Ramos (cell line): Measurements from ENCODE around the gene TSHR.
"Not testable (repeated sequence)": the region's sequence is repeated elsewhere in the genome, so short reads cannot be mapped to it uniquely, and the experiment has no call there.

Source experiments
- in situ Hi-C: fragments of 300-500 bp; cut with MboI; formaldehyde crosslinking; loops from one replicate; pipeline ENCODE4 v1.14.3; 2022; ENCODE audit warnings: low sequenced_read_pairs; ENCODE audit not compliant: unreplicated experiment

Gene TSHR

GRCh38 chr14:80988192-80988591, 32.8 kb downstream of the TSHR start:
- in situ Hi-C loops, result loop anchor here (5.0 to 25.0 kb wide), 4 partner anchors 36 to 776 kb away; partner anchors contain the start of gene DIO2

- in situ Hi-C loops, result loop anchor here (5.0 to 25.0 kb wide), 4 partner anchors 37 to 777 kb away; partner anchors contain the start of gene DIO2
Observed at GRCh38 chr14:80988735-80989429, 33.5 kb downstream of the TSHR start.

GRCh38 chr14:80992580-80992979, 37.2 kb downstream of the TSHR start:
- in situ Hi-C loops, result loop anchor here (25.0 kb wide), 2 partner anchors 470 to 780 kb away; partner anchors contain the start of gene DIO2

GRCh38 chr14:80996049-80996901, 40.9 kb downstream of the TSHR start:
- in situ Hi-C loops, result loop anchor here (25.0 kb wide), 2 partner anchors 466 to 784 kb away; partner anchors contain the start of gene DIO2

GRCh38 chr14:81001447-81001846, 46.0 kb downstream of the TSHR start:
- in situ Hi-C loops, result no loop called here

- in situ Hi-C loops, result no loop called here
Observed at GRCh38 chr14:81004575-81004974, 49.2 kb downstream of the TSHR start.

GRCh38 chr14:81005540-81006228, 50.3 kb downstream of the TSHR start:
- in situ Hi-C loops, result no loop called here

GRCh38 chr14:81006266-81006665, 50.8 kb downstream of the TSHR start:
- in situ Hi-C loops, result no loop called here

GRCh38 chr14:81007131-81007530, 51.7 kb downstream of the TSHR start:
- in situ Hi-C loops, result no loop called here

GRCh38 chr14:81009346-81009745, 53.9 kb downstream of the TSHR start:
- in situ Hi-C loops, result no loop called here

GRCh38 chr14:81018251-81018650, 62.8 kb downstream of the TSHR start:
- in situ Hi-C loops, result no loop called here

GRCh38 chr14:81018684-81019083, 63.3 kb downstream of the TSHR start:
- in situ Hi-C loops, result no loop called here

- in situ Hi-C loops, result not testable (repeated sequence)
Observed at GRCh38 chr14:81019113-81019512, 63.7 kb downstream of the TSHR start.

- in situ Hi-C loops, result no loop called here
Observed at GRCh38 chr14:81023095-81023710, 67.8 kb downstream of the TSHR start.

- in situ Hi-C loops, result no loop called here
Observed at GRCh38 chr14:81028461-81028860, 73.0 kb downstream of the TSHR start.

GRCh38 chr14:81031488-81031887, 76.1 kb downstream of the TSHR start:
- in situ Hi-C loops, result no loop called here

- in situ Hi-C loops, result no loop called here
Observed at GRCh38 chr14:81033698-81034240, 78.3 kb downstream of the TSHR start.

- in situ Hi-C loops, result no loop called here
Observed at GRCh38 chr14:81042438-81042837, 87.0 kb downstream of the TSHR start.

- in situ Hi-C loops, result no loop called here
Observed at GRCh38 chr14:81051547-81051946, 96.1 kb downstream of the TSHR start.

- in situ Hi-C loops, result not testable (repeated sequence)
Observed at GRCh38 chr14:81054057-81054456, 98.6 kb downstream of the TSHR start.
